MCF 10A (cell line): ENCODE measurements around the gene FAM110D. TPM values are rescaled to one million over a fixed set of nuclear protein-coding genes. Genes with fewer than 3 reads are reported as not detected.
A peak's percentile ranks its signal among the peaks of the same experiment; 100 is the strongest.

Experiments
- BruUV-seq: library from RNA; stranded (reverse); fragments of 400-500 nt; replicated peaks from 2 replicates; lab custom pipeline; 2021; lab: Mats Ljungman, UMichigan
- CTCF ChIA-PET: fragments of 300-600 bp; sonication (Branson Sonifier 250); formaldehyde crosslinking; extraction: SDS; loops from one replicate; lab custom pipeline; 2021; ENCODE audit warnings: antibody characterized with exemption, inconsistent platforms; lab: Yijun Ruan, JAX
- POLR2A ChIA-PET: fragments of 300-600, 350-650 bp; sonication (Branson Sonifier 250); formaldehyde crosslinking; extraction: SDS; loops from one replicate; lab custom pipeline; 2020; ENCODE audit warnings: antibody characterized with exemption, inconsistent platforms; lab: Yijun Ruan, JAX
- DNase-seq: peaks from one replicate; pipeline ENCODE4 v3.0.0-alpha.2; 2018; ENCODE audit not compliant: unreplicated experiment
- H3K27ac Mint-ChIP-seq: one replicate; pipeline ENCODE4 v1.8.0; 2022; ENCODE audit warnings: mild to moderate bottlenecking, low read depth, mixed read lengths; ENCODE audit not compliant: unreplicated experiment
- H3K27me3 Mint-ChIP-seq: one replicate; pipeline ENCODE4 v1.8.0; 2022; ENCODE audit warnings: mixed read lengths; ENCODE audit not compliant: insufficient read depth, unreplicated experiment
- H3K36me3 Mint-ChIP-seq: one replicate; pipeline ENCODE4 v1.8.0; 2022; ENCODE audit warnings: mild to moderate bottlenecking, moderate library complexity, mixed read lengths; ENCODE audit not compliant: insufficient read depth, unreplicated experiment
- H3K4me1 Mint-ChIP-seq: one replicate; pipeline ENCODE4 v1.8.0; 2022; ENCODE audit warnings: mixed read lengths; ENCODE audit not compliant: insufficient read depth, unreplicated experiment
- H3K4me3 Mint-ChIP-seq: one replicate; pipeline ENCODE4 v1.8.0; 2022; ENCODE audit warnings: mild to moderate bottlenecking, moderate library complexity, mixed read lengths; ENCODE audit not compliant: unreplicated experiment
- H3K9me3 Mint-ChIP-seq: one replicate; pipeline ENCODE4 v1.8.0; 2022; ENCODE audit warnings: mixed read lengths; ENCODE audit not compliant: unreplicated experiment
- CTCF ChIP-seq: fragments of 200-600 bp; IDR thresholded peaks from one replicate; pipeline ENCODE4 v1.8.0; 2022; ENCODE audit warnings: antibody characterized with exemption, mild to moderate bottlenecking; ENCODE audit not compliant: unreplicated experiment
- intact Hi-C: fragments of 100-400 bp; cut with micrococcal nuclease; formaldehyde crosslinking; loops from 2 replicates; pipeline ENCODE4 v1.14.1; 2022
- total RNA-seq: library from RNA; stranded (reverse); gene quantifications from 2 replicates; pipeline ENCODE4 v1.2.3, GENCODE V29; 2022

FAM110D gene
- total RNA-seq, 1 experiment from 2014 or later: not detected

- TF ChIP-seq CTCF: no peak
- Mint-ChIP-seq H3K4me3 (peak overlapping the region; percentile 64), H3K36me3 (no peaks in the 10 kb centered on the region), H3K9me3 (no peaks in the 10 kb centered on the region), H3K27ac (no peak overlapping the region), H3K27me3 (no peaks in the 10 kb centered on the region), H3K4me1 (no peaks in the 10 kb centered on the region)
- BruUV-seq: no TSS peak
- DNase-seq: no peak
- intact Hi-C loops: loop anchor here (1.0 to 2.0 kb wide), 2 partner anchors 58 to 127 kb away; no protein-coding TSS in a partner anchor
- ChIA-PET POLR2A (interaction anchor here (1.0 to 1.1 kb wide), 2 partner anchors 55 to 123 kb away, joined by 3 read pairs; no protein-coding TSS in a partner anchor), CTCF (interaction anchor here (0.6 to 2.0 kb wide), 10 partner anchors 11 to 272 kb away, joined by 3 to 7 read pairs (median 4); partner anchors contain the start of gene CEP85)
Observed at GRCh38 chr1:26163684-26164035, 4.8 kb downstream of the FAM110D start.

DNA sequence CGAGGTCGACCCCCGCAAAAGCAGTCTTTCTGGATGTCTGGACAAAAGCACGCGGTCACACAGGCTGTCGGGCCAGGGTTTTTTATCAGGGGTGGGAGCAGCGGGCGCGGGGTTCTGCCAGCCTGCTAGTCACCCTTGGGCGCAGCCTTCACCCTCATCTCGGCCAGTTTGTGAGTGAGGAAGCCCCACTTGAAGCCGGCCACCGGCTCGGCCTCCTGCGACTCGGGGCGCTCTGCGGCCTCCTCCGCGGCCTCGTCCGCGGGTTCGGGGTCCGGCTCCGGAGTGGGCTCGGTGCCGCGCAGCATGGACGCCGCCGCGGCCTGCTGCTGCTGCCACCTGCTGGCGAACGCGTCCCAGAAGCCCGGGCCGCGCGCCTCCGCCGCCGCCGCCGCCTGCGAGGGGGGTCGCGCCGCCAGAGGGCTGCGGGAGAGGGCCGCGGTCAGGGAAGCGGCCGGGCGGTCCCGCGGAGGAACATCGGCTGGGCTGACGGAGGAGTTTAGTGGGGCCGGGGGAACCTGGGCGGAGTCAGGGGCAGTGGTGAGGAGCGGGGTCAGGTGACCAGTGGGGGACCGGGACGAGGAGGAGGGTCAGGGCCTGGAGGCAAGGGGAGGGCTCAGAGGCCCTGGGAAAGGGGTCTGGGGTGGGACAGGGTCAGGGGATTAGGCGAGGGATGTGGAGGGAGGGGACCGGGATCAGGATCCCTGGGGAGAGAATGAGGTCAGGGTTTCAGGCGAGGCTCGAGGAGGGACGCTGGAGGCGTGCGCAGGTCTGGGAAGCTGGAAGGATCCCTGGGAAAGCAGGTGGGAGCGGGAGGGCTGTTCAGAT, 5.4 kb downstream of the FAM110D start:
- ChIA-PET POLR2A (interaction anchor here (1.0 to 1.1 kb wide), 2 partner anchors 56 to 123 kb away, joined by 3 read pairs; no protein-coding TSS in a partner anchor), CTCF (interaction anchor here (0.6 to 2.0 kb wide), 13 partner anchors 10 to 272 kb away, joined by 3 to 7 read pairs (median 3); partner anchors contain the start of genes CD52 and CEP85)
- no peak overlapping the region for H3K27ac Mint-ChIP-seq
- TF ChIP-seq CTCF: peak; percentile 78
- intact Hi-C loops: loop anchor here (1.0 to 2.0 kb wide), 2 partner anchors 59 to 127 kb away; no protein-coding TSS in a partner anchor
- H3K9me3 Mint-ChIP-seq: no peaks in the 10 kb centered on the region
- H3K4me3 Mint-ChIP-seq: peak overlapping the region; percentile 64
- no peaks in the 10 kb centered on the region for H3K36me3 Mint-ChIP-seq
- H3K4me1 Mint-ChIP-seq: no peaks in the 10 kb centered on the region
- H3K27me3 Mint-ChIP-seq: no peaks in the 10 kb centered on the region
- DNase-seq: no peak
- BruUV-seq: no TSS peak

DNA sequence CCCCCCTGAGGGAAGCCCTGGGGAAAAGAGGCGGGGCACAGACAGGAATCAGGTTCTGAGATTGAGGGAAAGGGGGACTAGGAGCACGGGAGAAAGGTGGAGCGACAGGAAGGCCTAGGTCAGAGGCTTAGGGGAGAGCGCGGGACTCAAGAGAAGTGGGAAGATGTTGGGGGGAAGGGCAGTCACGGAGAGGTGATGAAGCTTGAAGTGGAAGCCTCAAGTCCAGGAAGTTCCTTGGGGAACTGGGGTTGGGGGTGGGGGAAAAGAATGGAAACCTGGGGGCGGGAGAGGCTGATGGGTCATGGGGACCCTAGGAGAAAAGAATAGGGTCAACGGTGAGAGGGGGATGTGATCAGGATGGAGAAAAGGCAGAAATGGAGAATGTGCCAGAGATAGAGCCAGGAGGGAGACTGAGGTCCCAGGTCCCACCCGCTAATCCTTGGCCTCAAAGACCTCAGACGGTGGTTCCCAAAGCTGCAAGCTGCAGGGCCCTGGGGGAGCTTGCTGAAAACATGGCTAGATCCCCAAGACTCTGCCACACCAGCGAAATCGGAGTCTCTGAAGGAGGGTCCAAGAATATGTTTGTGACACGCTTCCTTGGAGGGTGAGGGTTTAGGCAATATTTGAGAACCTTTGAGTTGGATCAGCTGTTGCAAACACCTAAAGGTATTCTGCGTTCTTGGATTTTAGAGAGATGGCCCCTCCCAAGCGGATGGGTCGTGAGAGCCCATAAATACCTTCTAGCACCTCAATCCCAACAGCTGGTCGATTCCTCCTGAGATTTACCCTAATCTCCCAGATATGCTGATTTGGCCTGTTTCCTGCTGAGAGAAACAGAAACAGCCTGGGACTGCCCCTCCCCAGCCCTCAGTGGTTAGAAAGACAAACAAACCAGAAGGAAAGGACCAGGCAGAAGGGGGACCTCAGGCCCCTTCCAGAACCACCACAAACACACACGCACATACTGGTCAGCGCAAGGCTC, 6.3 kb downstream of the FAM110D start:
- H3K4me1 Mint-ChIP-seq: no peaks in the 10 kb centered on the region
- no peak for DNase-seq
- ChIA-PET CTCF (interaction anchor here (0.9 to 2.0 kb wide), 8 partner anchors 9 to 153 kb away, joined by 3 to 7 read pairs (median 3); partner anchors contain the start of genes CD52 and CEP85), POLR2A (interaction anchor here (0.6 to 1.1 kb wide), 2 partner anchors 12 to 784 kb away, joined by 3 to 6 read pairs; partner anchors contain the start of gene CNKSR1)
- BruUV-seq: no TSS peak
- intact Hi-C loops: loop anchor here (1.0 to 5.0 kb wide), 3 partner anchors 60 to 227 kb away; no protein-coding TSS in a partner anchor
- H3K27ac Mint-ChIP-seq: no peak overlapping the region
- H3K36me3 Mint-ChIP-seq: no peaks in the 10 kb centered on the region
- H3K27me3 Mint-ChIP-seq: no peaks in the 10 kb centered on the region
- no peaks in the 10 kb centered on the region for H3K9me3 Mint-ChIP-seq
- H3K4me3 Mint-ChIP-seq: peak overlapping the region; percentile 64
- no peak for TF ChIP-seq CTCF
